Ishikawa (cell line): ENCODE measurements around the gene DCXR.

ENCODE experiments used
- EP300 ChIP-seq: IDR thresholded peaks from 2 replicates; pipeline ENCODE4 v1.6.1; 2012; ENCODE audit warnings: borderline replicate concordance
- RAD21 ChIP-seq: IDR thresholded peaks from 2 replicates; pipeline ENCODE4 v1.6.1; 2012; ENCODE audit warnings: low read depth

- TF ChIP-seq EP300 = no peak
- TF ChIP-seq RAD21 = no peak
Observed at GRCh38 chr17:82055965-82056728, 18.6 kb upstream of the DCXR start.
